NCI-H2107 (cell line): Measurements from ENCODE around the gene MKLN1.
"Not testable (repeated sequence)": the region's sequence is repeated elsewhere in the genome, so short reads cannot be mapped to it uniquely, and the experiment has no call there.

Source experiments
- DNase-seq: peaks from one replicate; lab custom pipeline; 2025; lab: John Stamatoyannopoulos, UW

The MKLN1 gene

GRCh38 chr7:131312838-131313237 lies 14.8 kb upstream of the MKLN1 start:
- DNase-seq = no peak

- no peak for DNase-seq
Measured at GRCh38 chr7:131320603-131321002, 7.1 kb upstream of the MKLN1 start.

GRCh38 chr7:131321656-131322055 lies 6.0 kb upstream of the MKLN1 start:
- DNase-seq = no peak

- DNase-seq = no peak
Measured at GRCh38 chr7:131322061-131322460, 5.6 kb upstream of the MKLN1 start.

- DNase-seq = no peak
Measured at GRCh38 chr7:131322861-131323260, 4.8 kb upstream of the MKLN1 start.

GRCh38 chr7:131325179-131325840 lies 2.4 kb upstream of the MKLN1 start:
- no peak for DNase-seq

GRCh38 chr7:131326576-131326975 lies 1.1 kb upstream of the MKLN1 start:
- no peak for DNase-seq

GRCh38 chr7:131327049-131327625 lies 539 bp upstream of the MKLN1 start:
- DNase-seq = no peak

GRCh38 chr7:131328377-131329175 lies 900 bp downstream of the MKLN1 start:
- no peak for DNase-seq

GRCh38 chr7:131329176-131329570 lies 1.5 kb downstream of the MKLN1 start:
- DNase-seq = no peak

GRCh38 chr7:131330299-131330698 lies 2.6 kb downstream of the MKLN1 start:
- DNase-seq = no peak

- no peak for DNase-seq
Measured at GRCh38 chr7:131331806-131332205, 4.1 kb downstream of the MKLN1 start.

- DNase-seq = not testable (repeated sequence)
Measured at GRCh38 chr7:131332729-131333128, 5.1 kb downstream of the MKLN1 start.

- no peak for DNase-seq
Measured at GRCh38 chr7:131335639-131336381, 8.1 kb downstream of the MKLN1 start.

GRCh38 chr7:131336956-131337355 lies 9.3 kb downstream of the MKLN1 start:
- DNase-seq = no peak

- no peak for DNase-seq
Measured at GRCh38 chr7:131338173-131338572, 10.5 kb downstream of the MKLN1 start.

- no peak for DNase-seq
Measured at GRCh38 chr7:131338691-131339390, 11.2 kb downstream of the MKLN1 start.

- no peak for DNase-seq
Measured at GRCh38 chr7:131341690-131342089, 14.0 kb downstream of the MKLN1 start.

- DNase-seq = no peak
Measured at GRCh38 chr7:131342864-131343442, 15.3 kb downstream of the MKLN1 start.

- DNase-seq = no peak
Measured at GRCh38 chr7:131346885-131347592, 19.4 kb downstream of the MKLN1 start.

- DNase-seq = no peak
Measured at GRCh38 chr7:131352032-131352431, 24.4 kb downstream of the MKLN1 start.
